ENCODE results near the gene SMYD3.

DNA sequence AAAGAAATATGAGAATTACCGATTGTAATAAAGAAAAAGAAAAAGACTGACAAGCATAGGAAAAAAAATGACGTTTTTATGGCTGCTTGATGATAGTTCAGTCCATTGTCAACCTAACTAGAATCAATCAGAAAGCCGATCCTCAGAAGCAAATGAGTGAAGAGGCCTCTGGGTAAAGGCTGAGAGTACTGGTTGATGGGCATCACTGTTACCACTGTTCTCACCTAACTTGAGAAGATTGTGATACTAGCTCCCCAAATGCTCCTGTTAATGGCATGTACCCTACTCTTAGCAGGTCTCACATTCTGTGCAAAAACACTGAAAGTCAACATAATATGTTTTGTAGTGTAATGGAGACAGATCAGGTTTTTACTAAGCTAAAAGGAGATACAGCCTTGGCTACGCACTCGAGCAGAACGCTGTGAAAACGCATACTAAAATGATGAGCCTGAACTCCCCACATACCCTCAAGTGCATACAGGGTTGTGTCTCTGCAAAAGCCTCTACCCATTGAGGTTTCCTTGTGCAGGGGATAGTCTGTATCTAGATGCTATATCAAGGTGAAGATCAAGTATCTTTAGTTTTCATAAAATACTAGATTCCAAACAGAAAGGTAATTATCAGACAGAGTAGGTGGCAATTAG lies 554.6 kb downstream of the SMYD3 start:
- TF ChIP-seq, protein P1, sequence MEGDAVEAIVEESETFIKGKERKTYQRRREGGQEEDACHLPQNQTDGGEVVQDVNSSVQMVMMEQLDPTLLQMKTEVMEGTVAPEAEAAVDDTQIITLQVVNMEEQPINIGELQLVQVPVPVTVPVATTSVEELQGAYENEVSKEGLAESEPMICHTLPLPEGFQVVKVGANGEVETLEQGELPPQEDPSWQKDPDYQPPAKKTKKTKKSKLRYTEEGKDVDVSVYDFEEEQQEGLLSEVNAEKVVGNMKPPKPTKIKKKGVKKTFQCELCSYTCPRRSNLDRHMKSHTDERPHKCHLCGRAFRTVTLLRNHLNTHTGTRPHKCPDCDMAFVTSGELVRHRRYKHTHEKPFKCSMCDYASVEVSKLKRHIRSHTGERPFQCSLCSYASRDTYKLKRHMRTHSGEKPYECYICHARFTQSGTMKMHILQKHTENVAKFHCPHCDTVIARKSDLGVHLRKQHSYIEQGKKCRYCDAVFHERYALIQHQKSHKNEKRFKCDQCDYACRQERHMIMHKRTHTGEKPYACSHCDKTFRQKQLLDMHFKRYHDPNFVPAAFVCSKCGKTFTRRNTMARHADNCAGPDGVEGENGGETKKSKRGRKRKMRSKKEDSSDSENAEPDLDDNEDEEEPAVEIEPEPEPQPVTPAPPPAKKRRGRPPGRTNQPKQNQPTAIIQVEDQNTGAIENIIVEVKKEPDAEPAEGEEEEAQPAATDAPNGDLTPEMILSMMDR (IDR thresholded peaks at IDR 0.05), result no peak
- TF ChIP-seq POLR2A (IDR thresholded peaks at IDR 0.05) (no peak), POLR2AphosphoS5 (IDR thresholded peaks at IDR 0.05) (no peak)
